GM12878 (cell line): ENCODE data around the gene EWSR1. TPM values are rescaled to one million over a fixed set of nuclear protein-coding genes. Genes with fewer than 3 reads are reported as not detected.

Experiments used
- ATAC-seq: fragments of 200-7000 bp; cut with Tn5 transposase; 3 replicates; pipeline ENCODE4 v1.9.1; 2020; ENCODE audit warnings: mild to moderate bottlenecking, moderate library complexity
- BruUV-seq: library from RNA; stranded (reverse); fragments of 400-500 nt; replicated peaks from 2 replicates; lab custom pipeline; 2021; lab: Mats Ljungman, UMichigan
- CTCF ChIA-PET: fragments of 300-600 bp; sonication (Branson Sonifier 250); formaldehyde crosslinking; extraction: SDS; loops from one replicate; lab custom pipeline; 2021; ENCODE audit warnings: inconsistent platforms; lab: Yijun Ruan, JAX
- POLR2A ChIA-PET: fragments of 350-600 bp; formaldehyde crosslinking; extraction: SDS; loops from one replicate; lab custom pipeline; 2021; ENCODE audit warnings: inconsistent platforms; lab: Charles Lee
- RAD21 ChIA-PET: fragments of 300-600 bp; sonication (Branson Sonifier 250); formaldehyde crosslinking; loops from one replicate; lab custom pipeline; 2023; ENCODE audit warnings: antibody characterized with exemption; ENCODE audit not compliant: unreplicated experiment; lab: Charles Lee
- SMC1A ChIA-PET: fragments of 300-600 bp; sonication (Branson Sonifier 250); formaldehyde crosslinking; loops from one replicate; lab custom pipeline; 2023; ENCODE audit not compliant: unreplicated experiment, uncharacterized antibody; lab: Charles Lee
- DNase-seq: peaks from one replicate; pipeline ENCODE4 v3.0.0-alpha.2; 2011; ENCODE audit warnings: low read depth, low spot score
- FAIRE-seq: peaks from 3 replicates; lab custom pipeline; 2011; peaks lifted over from hg19 to GRCh38; lab: Jason Lieb, UNC
- H2AFZ ChIP-seq: 2 replicates; pipeline ENCODE4 v1.6.0; 2011; ENCODE audit warnings: low read depth, low read length, control low read depth; ENCODE audit not compliant: control insufficient read depth
- H3K27ac ChIP-seq: 2 replicates; pipeline ENCODE4 v1.5.1; 2011; ENCODE audit warnings: control low read depth; ENCODE audit not compliant: control insufficient read depth, insufficient read depth
- H3K27me3 ChIP-seq, 2 experiments: replicated peaks in 1 of 2; 2 replicates each; pipeline versions ENCODE4 v1.6.0 to v1.6.1; 2011; ENCODE audit warnings: low read length in 1 of 2; ENCODE audit not compliant: control insufficient read depth in 2 of 2, insufficient read depth in 2 of 2
- H3K36me3 ChIP-seq, 2 experiments: 2 replicates each; pipeline ENCODE4 v1.5.1; 2011; ENCODE audit warnings: low read length in 1 of 2; ENCODE audit not compliant: control insufficient read depth in 2 of 2, insufficient read depth in 2 of 2
- H3K4me1 ChIP-seq: 2 replicates; pipeline ENCODE4 v1.6.1; 2011; ENCODE audit warnings: mild to moderate bottlenecking, low read length, moderate library complexity, mixed read lengths; ENCODE audit not compliant: control insufficient read depth, insufficient read depth
- H3K4me2 ChIP-seq: 2 replicates; pipeline ENCODE4 v1.6.0; 2011; ENCODE audit warnings: control low read depth; ENCODE audit not compliant: control insufficient read depth, insufficient read depth
- H3K4me3 ChIP-seq: fragments of 200-600 bp; sonication (generic); 2 replicates; pipeline ENCODE4 v1.5.1; 2016
- H3K79me2 ChIP-seq: 2 replicates; pipeline ENCODE4 v1.6.0; 2011; ENCODE audit warnings: low read length; ENCODE audit not compliant: control insufficient read depth, insufficient read depth
- H3K9ac ChIP-seq: 2 replicates; pipeline ENCODE4 v1.8.0; 2011; ENCODE audit warnings: low read length, control low read depth, mixed read lengths; ENCODE audit not compliant: control insufficient read depth, insufficient read depth
- H3K9me3 ChIP-seq: replicated peaks from 3 replicates; pipeline ENCODE4 v1.5.1; 2011; ENCODE audit warnings: mild to moderate bottlenecking, low read length; ENCODE audit not compliant: control insufficient read depth, insufficient read depth
- H4K20me1 ChIP-seq: 2 replicates; pipeline ENCODE4 v1.6.0; 2011; ENCODE audit not compliant: control insufficient read depth, insufficient read depth
- BCL11A ChIP-seq: IDR thresholded peaks from 2 replicates; pipeline ENCODE4 v1.6.1; 2011; ENCODE audit warnings: low read depth, low read length
- CHD4 ChIP-seq: fragments of 200-600 bp; sonication (generic); IDR thresholded peaks from 2 replicates; pipeline ENCODE4 v1.6.1; 2016; ENCODE audit warnings: mild to moderate bottlenecking
- ETV6 ChIP-seq, 2 experiments: fragments of 450-650 bp in 1 of 2; IDR thresholded peaks in 1 of 2; conservative IDR thresholded peaks in 1 of 2; 2 replicates each; pipeline ENCODE4 v1.6.1; 2014; ENCODE audit warnings: antibody characterized with exemption in 1 of 2, borderline replicate concordance in 1 of 2, low read depth in 1 of 2, mild to moderate bottlenecking in 1 of 2, moderate library complexity in 1 of 2
- HDGF ChIP-seq: fragments of 450-650 bp; IDR thresholded peaks from 2 replicates; pipeline ENCODE4 v1.6.1; 2016; ENCODE audit warnings: antibody characterized with exemption
- MEF2A ChIP-seq: IDR thresholded peaks from 2 replicates; pipeline ENCODE4 v1.6.1; 2011; ENCODE audit warnings: low read depth, mild to moderate bottlenecking, low read length, moderate library complexity; ENCODE audit not compliant: insufficient read depth
- SMAD5 ChIP-seq: IDR thresholded peaks from 2 replicates; pipeline ENCODE4 v1.6.1; 2016; ENCODE audit warnings: antibody characterized with exemption, low read depth
- WRNIP1 ChIP-seq: IDR thresholded peaks from 2 replicates; pipeline ENCODE4 v1.6.1; 2011; ENCODE audit warnings: low read depth, low read length, improper control_type of control experiment, borderline replicate concordance
- ZNF24 ChIP-seq: fragments of 450-650 bp; IDR thresholded peaks from 2 replicates; pipeline ENCODE4 v1.6.1; 2017; ENCODE audit warnings: antibody characterized with exemption, mild to moderate bottlenecking
- WGBS: methylation state at CpG from one replicate; pipeline ENCODE4 v1.1.6; 2016; ENCODE audit warnings: low lambda C conversion rate; ENCODE audit not compliant: insufficient replicate concordance, insufficient coverage; ENCODE audit errors: missing lambda C conversion rate; 5-methylcytosine and 5-hydroxymethylcytosine counted together
- in situ Hi-C: fragments of 300-500 bp; cut with MboI; formaldehyde crosslinking; loops from 9 replicates; pipeline ENCODE4 v1.14.3; 2018; ENCODE audit warnings: mixed read lengths
- intact Hi-C: fragments of 100-400 bp; cut with micrococcal nuclease; formaldehyde crosslinking; loops from one replicate; pipeline ENCODE4 v1.14.2; 2022; ENCODE audit not compliant: unreplicated experiment
- polyA plus RNA-seq, 11 experiments: library from polyadenylated mRNA; depleted of rRNA in 4 of 11; unstranded in 6 of 11; stranded (reverse) in 5 of 11; fragments of >200 nt; fragmentation: Nextera tagmentation in 4 of 11; fragmentation: Illumina TruSeq in 1 of 11; extraction: Ambion mirVana in 4 of 11; extraction: Trizol in 1 of 11; gene quantifications; 1 replicate in 1 of 11; 2 replicates in 10 of 11; pipeline versions ENCODE4 v1.2.1 to v1.2.3, GENCODE V29; 2011 to 2016; ENCODE audit warnings: inconsistent platforms in 2 of 11, missing spikeins in 2 of 11, low read depth in 1 of 11
- total RNA-seq, 4 experiments: library from RNA; depleted of rRNA in 3 of 4; stranded (reverse); fragments of >200 nt in 3 of 4; fragmentation: Illumina TruSeq in 1 of 4; extraction: Trizol in 1 of 4; gene quantifications; 2 replicates each; pipeline versions ENCODE4 v1.2.1 to v1.2.3, GENCODE V29; 2013 to 2021
- TF ChIP-seq, protein P1 (sequence below): fragments of 450-650 bp; IDR thresholded peaks from 2 replicates; pipeline ENCODE4 v1.6.1; 2017; ENCODE audit warnings: antibody characterized with exemption, mild to moderate bottlenecking, moderate library complexity
- TF ChIP-seq, protein P2 (sequence below): IDR thresholded peaks from 2 replicates; pipeline ENCODE4 v1.6.1; 2011; ENCODE audit warnings: borderline replicate concordance, low read depth, mild to moderate bottlenecking, moderate library complexity, low read length; ENCODE audit not compliant: insufficient read depth, poor library complexity, severe bottlenecking
- TF ChIP-seq, protein P3 (sequence below): fragments of 450-650 bp; formaldehyde crosslinking; IDR thresholded peaks from 2 replicates; pipeline ENCODE4 v1.4.0; 2022; ENCODE audit warnings: mild to moderate bottlenecking, moderate library complexity
- TF ChIP-seq, protein P4 (sequence below): fragments of 450-650 bp; IDR thresholded peaks from 2 replicates; pipeline ENCODE4 v1.6.1; 2017; ENCODE audit warnings: mild to moderate bottlenecking, low read depth, inconsistent platforms; ENCODE audit not compliant: poor library complexity, severe bottlenecking
- TF ChIP-seq, protein P5 (sequence below): fragments of 450-650 bp; IDR thresholded peaks from 2 replicates; pipeline ENCODE4 v1.6.1; 2016; ENCODE audit warnings: mild to moderate bottlenecking

EWSR1 gene
- total and polyA plus RNA-seq, 10 of the 15 experiments (the other 5 are each of a cell fraction or from before 2014, with no cell fraction given) = 130 to 480 (median 356) TPM

DNA sequence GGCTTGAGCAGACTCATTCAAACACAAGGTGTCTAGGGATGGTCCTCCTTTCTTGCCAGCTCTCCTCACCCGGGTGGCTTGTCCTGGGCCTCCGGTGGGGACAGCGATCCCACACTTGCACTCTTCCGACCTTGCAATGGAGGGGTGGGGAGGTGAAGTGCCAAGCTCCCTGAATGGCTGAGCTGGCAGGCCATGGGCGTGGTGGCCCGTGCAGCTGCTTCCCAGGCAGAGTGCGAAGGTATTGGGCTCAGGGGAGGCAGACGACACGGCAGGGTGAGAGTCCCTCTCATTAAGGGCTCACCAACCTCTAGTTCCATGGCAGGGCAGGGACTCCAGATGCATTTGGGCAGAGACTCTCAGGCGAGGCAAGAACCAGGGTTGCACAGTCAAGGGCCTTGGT lies 58.4 kb downstream of the EWSR1 start:
- WGBS = 88% methylated on average over 10 of the region's 10 CpGs
- SMC1A ChIA-PET = no interaction called here
- TF ChIP-seq, protein P1, sequence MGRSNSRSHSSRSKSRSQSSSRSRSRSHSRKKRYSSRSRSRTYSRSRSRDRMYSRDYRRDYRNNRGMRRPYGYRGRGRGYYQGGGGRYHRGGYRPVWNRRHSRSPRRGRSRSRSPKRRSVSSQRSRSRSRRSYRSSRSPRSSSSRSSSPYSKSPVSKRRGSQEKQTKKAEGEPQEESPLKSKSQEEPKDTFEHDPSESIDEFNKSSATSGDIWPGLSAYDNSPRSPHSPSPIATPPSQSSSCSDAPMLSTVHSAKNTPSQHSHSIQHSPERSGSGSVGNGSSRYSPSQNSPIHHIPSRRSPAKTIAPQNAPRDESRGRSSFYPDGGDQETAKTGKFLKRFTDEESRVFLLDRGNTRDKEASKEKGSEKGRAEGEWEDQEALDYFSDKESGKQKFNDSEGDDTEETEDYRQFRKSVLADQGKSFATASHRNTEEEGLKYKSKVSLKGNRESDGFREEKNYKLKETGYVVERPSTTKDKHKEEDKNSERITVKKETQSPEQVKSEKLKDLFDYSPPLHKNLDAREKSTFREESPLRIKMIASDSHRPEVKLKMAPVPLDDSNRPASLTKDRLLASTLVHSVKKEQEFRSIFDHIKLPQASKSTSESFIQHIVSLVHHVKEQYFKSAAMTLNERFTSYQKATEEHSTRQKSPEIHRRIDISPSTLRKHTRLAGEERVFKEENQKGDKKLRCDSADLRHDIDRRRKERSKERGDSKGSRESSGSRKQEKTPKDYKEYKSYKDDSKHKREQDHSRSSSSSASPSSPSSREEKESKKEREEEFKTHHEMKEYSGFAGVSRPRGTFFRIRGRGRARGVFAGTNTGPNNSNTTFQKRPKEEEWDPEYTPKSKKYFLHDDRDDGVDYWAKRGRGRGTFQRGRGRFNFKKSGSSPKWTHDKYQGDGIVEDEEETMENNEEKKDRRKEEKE = no peak
- no peak for TF ChIP-seq MEF2A
- TF ChIP-seq WRNIP1 = no peak
- TF ChIP-seq, protein P2, sequence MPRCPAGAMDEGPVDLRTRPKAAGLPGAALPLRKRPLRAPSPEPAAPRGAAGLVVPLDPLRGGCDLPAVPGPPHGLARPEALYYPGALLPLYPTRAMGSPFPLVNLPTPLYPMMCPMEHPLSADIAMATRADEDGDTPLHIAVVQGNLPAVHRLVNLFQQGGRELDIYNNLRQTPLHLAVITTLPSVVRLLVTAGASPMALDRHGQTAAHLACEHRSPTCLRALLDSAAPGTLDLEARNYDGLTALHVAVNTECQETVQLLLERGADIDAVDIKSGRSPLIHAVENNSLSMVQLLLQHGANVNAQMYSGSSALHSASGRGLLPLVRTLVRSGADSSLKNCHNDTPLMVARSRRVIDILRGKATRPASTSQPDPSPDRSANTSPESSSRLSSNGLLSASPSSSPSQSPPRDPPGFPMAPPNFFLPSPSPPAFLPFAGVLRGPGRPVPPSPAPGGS = no peak
- TF ChIP-seq CHD4 = no peak
- no peak for TF ChIP-seq ZNF24
- TF ChIP-seq, protein P3, sequence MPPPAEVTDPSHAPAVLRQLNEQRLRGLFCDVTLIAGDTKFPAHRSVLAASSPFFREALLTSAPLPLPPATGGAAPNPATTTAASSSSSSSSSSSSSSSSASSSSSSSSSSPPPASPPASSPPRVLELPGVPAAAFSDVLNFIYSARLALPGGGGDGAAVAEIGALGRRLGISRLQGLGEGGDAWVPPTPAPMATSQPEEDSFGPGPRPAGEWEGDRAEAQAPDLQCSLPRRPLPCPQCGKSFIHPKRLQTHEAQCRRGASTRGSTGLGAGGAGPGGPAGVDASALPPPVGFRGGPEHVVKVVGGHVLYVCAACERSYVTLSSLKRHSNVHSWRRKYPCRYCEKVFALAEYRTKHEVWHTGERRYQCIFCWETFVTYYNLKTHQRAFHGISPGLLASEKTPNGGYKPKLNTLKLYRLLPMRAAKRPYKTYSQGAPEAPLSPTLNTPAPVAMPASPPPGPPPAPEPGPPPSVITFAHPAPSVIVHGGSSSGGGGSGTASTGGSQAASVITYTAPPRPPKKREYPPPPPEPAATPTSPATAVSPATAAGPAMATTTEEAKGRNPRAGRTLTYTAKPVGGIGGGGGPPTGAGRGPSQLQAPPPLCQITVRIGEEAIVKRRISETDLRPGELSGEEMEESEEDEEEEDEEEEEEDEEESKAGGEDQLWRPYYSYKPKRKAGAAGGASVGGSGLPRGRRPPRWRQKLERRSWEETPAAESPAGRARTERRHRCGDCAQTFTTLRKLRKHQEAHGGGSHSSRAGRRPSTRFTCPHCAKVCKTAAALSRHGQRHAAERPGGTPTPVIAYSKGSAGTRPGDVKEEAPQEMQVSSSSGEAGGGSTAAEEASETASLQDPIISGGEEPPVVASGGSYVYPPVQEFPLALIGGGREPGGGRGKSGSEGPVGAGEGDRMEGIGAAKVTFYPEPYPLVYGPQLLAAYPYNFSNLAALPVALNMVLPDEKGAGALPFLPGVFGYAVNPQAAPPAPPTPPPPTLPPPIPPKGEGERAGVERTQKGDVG = no peak
- TF ChIP-seq, protein P4, sequence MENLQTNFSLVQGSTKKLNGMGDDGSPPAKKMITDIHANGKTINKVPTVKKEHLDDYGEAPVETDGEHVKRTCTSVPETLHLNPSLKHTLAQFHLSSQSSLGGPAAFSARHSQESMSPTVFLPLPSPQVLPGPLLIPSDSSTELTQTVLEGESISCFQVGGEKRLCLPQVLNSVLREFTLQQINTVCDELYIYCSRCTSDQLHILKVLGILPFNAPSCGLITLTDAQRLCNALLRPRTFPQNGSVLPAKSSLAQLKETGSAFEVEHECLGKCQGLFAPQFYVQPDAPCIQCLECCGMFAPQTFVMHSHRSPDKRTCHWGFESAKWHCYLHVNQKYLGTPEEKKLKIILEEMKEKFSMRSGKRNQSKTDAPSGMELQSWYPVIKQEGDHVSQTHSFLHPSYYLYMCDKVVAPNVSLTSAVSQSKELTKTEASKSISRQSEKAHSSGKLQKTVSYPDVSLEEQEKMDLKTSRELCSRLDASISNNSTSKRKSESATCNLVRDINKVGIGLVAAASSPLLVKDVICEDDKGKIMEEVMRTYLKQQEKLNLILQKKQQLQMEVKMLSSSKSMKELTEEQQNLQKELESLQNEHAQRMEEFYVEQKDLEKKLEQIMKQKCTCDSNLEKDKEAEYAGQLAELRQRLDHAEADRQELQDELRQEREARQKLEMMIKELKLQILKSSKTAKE = no peak
- no peak for TF ChIP-seq SMAD5
- no peak for TF ChIP-seq ETV6 (conservative IDR thresholded peaks at IDR 0.05 in 1 of 2, IDR thresholded peaks at IDR 0.05 in 1 of 2; ENCODE audit: borderline replicate concordance in 1 of 2, low read depth in 1 of 2)
- TF ChIP-seq, protein P5, sequence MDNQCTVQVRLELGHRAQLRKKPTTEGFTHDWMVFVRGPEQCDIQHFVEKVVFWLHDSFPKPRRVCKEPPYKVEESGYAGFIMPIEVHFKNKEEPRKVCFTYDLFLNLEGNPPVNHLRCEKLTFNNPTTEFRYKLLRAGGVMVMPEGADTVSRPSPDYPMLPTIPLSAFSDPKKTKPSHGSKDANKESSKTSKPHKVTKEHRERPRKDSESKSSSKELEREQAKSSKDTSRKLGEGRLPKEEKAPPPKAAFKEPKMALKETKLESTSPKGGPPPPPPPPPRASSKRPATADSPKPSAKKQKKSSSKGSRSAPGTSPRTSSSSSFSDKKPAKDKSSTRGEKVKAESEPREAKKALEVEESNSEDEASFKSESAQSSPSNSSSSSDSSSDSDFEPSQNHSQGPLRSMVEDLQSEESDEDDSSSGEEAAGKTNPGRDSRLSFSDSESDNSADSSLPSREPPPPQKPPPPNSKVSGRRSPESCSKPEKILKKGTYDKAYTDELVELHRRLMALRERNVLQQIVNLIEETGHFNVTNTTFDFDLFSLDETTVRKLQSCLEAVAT = no peak
- TF ChIP-seq BCL11A = no peak
- no peak for TF ChIP-seq HDGF

More for the DNA sequence above, 58.4 kb downstream of the EWSR1 start:
- no peaks in the 10 kb centered on the region for H4K20me1 ChIP-seq
- in situ Hi-C loops = no loop called here
- H3K27ac ChIP-seq = no peak overlapping the region
- H2AFZ ChIP-seq = no peak overlapping the region
- H3K9ac ChIP-seq = no peak overlapping the region
- RAD21 ChIA-PET = no interaction called here
- FAIRE-seq (no peak), ATAC-seq (no peak), DNase-seq (no peak)
- CTCF ChIA-PET = no interaction called here
- no peaks in the 10 kb centered on the region for H3K4me1 ChIP-seq
- H3K4me2 ChIP-seq = no peak overlapping the region
- no peaks in the 10 kb centered on the region for H3K79me2 ChIP-seq
- H3K36me3 ChIP-seq = peaks cover 5 to 41% of the 10 kb centered on the region in 2 experiments; a peak in 3 of 4 replicates
- H3K4me3 ChIP-seq = no peak overlapping the region
- H3K9me3 ChIP-seq = no peaks in the 10 kb centered on the region
- POLR2A ChIA-PET = no interaction called here
- BruUV-seq = no TSS peak
- intact Hi-C loops = no loop called here
- H3K27me3 ChIP-seq = no peaks in the 10 kb centered on the region
